Neural progenitor cell (in vitro differentiated cells): ENCODE measurements around the gene MEIOSIN.

Source experiments
- CTCF ChIP-seq: fragments of 200-600 bp; sonication (generic); IDR thresholded peaks from 2 replicates; pipeline ENCODE4 v1.5.1; 2017; ENCODE audit warnings: antibody characterized with exemption, mild to moderate bottlenecking
- EZH2 ChIP-seq: fragments of 200-600 bp; sonication (generic); IDR thresholded peaks from 2 replicates; pipeline ENCODE4 v1.6.1; 2017; ENCODE audit warnings: antibody characterized with exemption, mild to moderate bottlenecking, moderate library complexity

GRCh38 chr19:45766296-45766868 lies 33.1 kb downstream of the MEIOSIN start:
- no peak for TF ChIP-seq CTCF
- TF ChIP-seq EZH2 = no peak
